Esophagus muscularis mucosa (tissue), 4 donors: ENCODE data around the gene DENND1C.

Experiments used
- CTCF ChIP-seq, 3 experiments: fragments of 200-600 bp in 2 of 3; fragments of 450-650 bp in 1 of 3; sonication (generic) in 2 of 3; IDR thresholded peaks; one replicate each; pipeline ENCODE4 v1.5.1; 2017 to 2019; ENCODE audit warnings: antibody characterized with exemption in 3 of 3, mild to moderate bottlenecking in 2 of 3, moderate library complexity in 1 of 3
- EP300 ChIP-seq: sonication (generic); formaldehyde crosslinking; IDR thresholded peaks from one replicate; pipeline ENCODE4 v1.6.1; 2017; ENCODE audit warnings: antibody characterized with exemption
- POLR2A ChIP-seq: fragments of 450-650 bp; IDR thresholded peaks from one replicate; pipeline ENCODE4 v1.6.1; 2017; ENCODE audit warnings: antibody characterized with exemption, moderate library complexity, mild to moderate bottlenecking, low read depth
- POLR2AphosphoS5 ChIP-seq, 2 donors: sonication (generic); formaldehyde crosslinking; IDR thresholded peaks; one replicate each; pipeline ENCODE4 v1.6.1; 2017; ENCODE audit warnings: antibody characterized with exemption in 2 of 2

GRCh38 chr19:6466526-6467248 lies 14.9 kb downstream of the DENND1C start:
- TF ChIP-seq CTCF (IDR thresholded peaks at IDR 0.05) (no peak), POLR2AphosphoS5 (IDR thresholded peaks at IDR 0.05) (no peak), POLR2A (no peak), EP300 (no peak)
